HepG2 (cell line): ENCODE measurements around the gene PDIA5. TPM values are rescaled to one million over a fixed set of nuclear protein-coding genes. Genes with fewer than 3 reads are reported as not detected.

ENCODE experiments used
- ATF1 ChIP-seq: IDR thresholded peaks from 2 replicates; pipeline ENCODE4 v1.6.1; 2016; ENCODE audit warnings: mild to moderate bottlenecking, control low read depth
- ONECUT2 ChIP-seq: sonication (generic); formaldehyde crosslinking; IDR thresholded peaks from 2 replicates; pipeline ENCODE4 v1.4.0; 2020; ENCODE audit warnings: missing genetic modification reagents
- RAD21 ChIP-seq: fragments of 450-650 bp; formaldehyde crosslinking; IDR thresholded peaks from 2 replicates; pipeline ENCODE4 v1.5.0; 2020; ENCODE audit warnings: mild to moderate bottlenecking
- ZNF567 ChIP-seq: sonication (generic); formaldehyde crosslinking; IDR thresholded peaks from 2 replicates; pipeline ENCODE4 v1.8.1; 2023; ENCODE audit warnings: mild to moderate bottlenecking, missing genetic modification reagents, borderline replicate concordance
- ZNF773 ChIP-seq: sonication (generic); formaldehyde crosslinking; IDR thresholded peaks from 2 replicates; pipeline ENCODE4 v1.4.0; 2020; ENCODE audit warnings: missing genetic modification reagents, borderline replicate concordance
- ZNF790 ChIP-seq: sonication (generic); formaldehyde crosslinking; IDR thresholded peaks from 2 replicates; pipeline ENCODE4 v1.8.0; 2022; ENCODE audit warnings: missing genetic modification reagents, mild to moderate bottlenecking, borderline replicate concordance
- ZSCAN12 ChIP-seq: sonication (generic); formaldehyde crosslinking; IDR thresholded peaks from 2 replicates; pipeline ENCODE4 v1.9.0; 2021; ENCODE audit warnings: mild to moderate bottlenecking, missing genetic modification reagents
- polyA plus RNA-seq, 8 experiments: library from polyadenylated mRNA; depleted of rRNA in 3 of 8; stranded (reverse) in 7 of 8; unstranded in 1 of 8; fragments of >200 nt; fragmentation: Illumina TruSeq in 4 of 8; extraction: Trizol in 4 of 8; gene quantifications; 2 replicates each; pipeline versions ENCODE4 v1.2.1 to v1.2.3, GENCODE V29; 2011 to 2016; ENCODE audit warnings: low read depth in 4 of 8, missing spikeins in 1 of 8, mixed read lengths in 1 of 8; ENCODE audit not compliant: insufficient read depth in 1 of 8
- total RNA-seq, 5 experiments: library from RNA; depleted of rRNA; stranded (reverse); fragments of >200 nt; fragmentation: Illumina TruSeq; extraction: Trizol; gene quantifications; 2 replicates each; pipeline ENCODE4 v1.2.3, GENCODE V29; 2016; ENCODE audit warnings: low read depth in 1 of 5
- TF ChIP-seq, protein P1 (sequence below): sonication (generic); formaldehyde crosslinking; IDR thresholded peaks from 2 replicates; pipeline ENCODE4 v1.4.0; 2020; ENCODE audit warnings: mild to moderate bottlenecking, missing genetic modification reagents
- TF ChIP-seq, protein P2 (sequence below): sonication (generic); formaldehyde crosslinking; IDR thresholded peaks from 2 replicates; pipeline ENCODE4 v1.9.0; 2021; ENCODE audit warnings: missing genetic modification reagents, borderline replicate concordance
- TF ChIP-seq, protein P3 (sequence below): sonication (generic); formaldehyde crosslinking; IDR thresholded peaks from 2 replicates; pipeline ENCODE4 v1.5.0; 2020; ENCODE audit warnings: mild to moderate bottlenecking, missing genetic modification reagents
- TF ChIP-seq, protein P4 (sequence below): sonication (generic); formaldehyde crosslinking; IDR thresholded peaks from 2 replicates; pipeline ENCODE4 v1.4.0; 2020; ENCODE audit warnings: low read depth, mild to moderate bottlenecking, missing genetic modification reagents

PDIA5 gene
- total and polyA plus RNA-seq, 2 of the 13 experiments (the other 11 are each of a cell fraction or from before 2014, with no cell fraction given), result 51.3 to 74.3 TPM

DNA sequence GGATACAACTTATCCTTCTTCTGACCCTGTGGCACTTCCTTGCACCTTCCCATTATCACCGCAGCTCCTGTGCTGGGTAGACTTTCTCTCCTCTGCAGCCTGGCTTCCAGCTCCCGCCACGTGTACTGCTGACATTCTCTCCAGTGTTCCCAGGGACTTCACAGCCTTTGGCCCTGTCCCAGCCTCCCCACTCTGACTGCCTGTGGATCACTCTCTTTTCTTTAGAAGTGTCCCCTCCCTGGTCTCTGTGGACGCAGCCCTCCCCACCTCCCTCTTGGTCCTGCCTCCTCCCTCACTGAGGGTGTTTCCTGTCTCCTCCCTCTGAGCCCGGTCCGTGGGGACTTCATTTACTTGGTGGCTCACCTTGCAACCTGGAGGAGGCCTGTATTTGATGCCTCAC lies 17.4 kb downstream of the PDIA5 start (continued):
- TF ChIP-seq, protein P1, sequence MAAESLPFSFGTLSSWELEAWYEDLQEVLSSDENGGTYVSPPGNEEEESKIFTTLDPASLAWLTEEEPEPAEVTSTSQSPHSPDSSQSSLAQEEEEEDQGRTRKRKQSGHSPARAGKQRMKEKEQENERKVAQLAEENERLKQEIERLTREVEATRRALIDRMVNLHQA (CRISPR knock-in tag), result no peak
- TF ChIP-seq, protein P2, sequence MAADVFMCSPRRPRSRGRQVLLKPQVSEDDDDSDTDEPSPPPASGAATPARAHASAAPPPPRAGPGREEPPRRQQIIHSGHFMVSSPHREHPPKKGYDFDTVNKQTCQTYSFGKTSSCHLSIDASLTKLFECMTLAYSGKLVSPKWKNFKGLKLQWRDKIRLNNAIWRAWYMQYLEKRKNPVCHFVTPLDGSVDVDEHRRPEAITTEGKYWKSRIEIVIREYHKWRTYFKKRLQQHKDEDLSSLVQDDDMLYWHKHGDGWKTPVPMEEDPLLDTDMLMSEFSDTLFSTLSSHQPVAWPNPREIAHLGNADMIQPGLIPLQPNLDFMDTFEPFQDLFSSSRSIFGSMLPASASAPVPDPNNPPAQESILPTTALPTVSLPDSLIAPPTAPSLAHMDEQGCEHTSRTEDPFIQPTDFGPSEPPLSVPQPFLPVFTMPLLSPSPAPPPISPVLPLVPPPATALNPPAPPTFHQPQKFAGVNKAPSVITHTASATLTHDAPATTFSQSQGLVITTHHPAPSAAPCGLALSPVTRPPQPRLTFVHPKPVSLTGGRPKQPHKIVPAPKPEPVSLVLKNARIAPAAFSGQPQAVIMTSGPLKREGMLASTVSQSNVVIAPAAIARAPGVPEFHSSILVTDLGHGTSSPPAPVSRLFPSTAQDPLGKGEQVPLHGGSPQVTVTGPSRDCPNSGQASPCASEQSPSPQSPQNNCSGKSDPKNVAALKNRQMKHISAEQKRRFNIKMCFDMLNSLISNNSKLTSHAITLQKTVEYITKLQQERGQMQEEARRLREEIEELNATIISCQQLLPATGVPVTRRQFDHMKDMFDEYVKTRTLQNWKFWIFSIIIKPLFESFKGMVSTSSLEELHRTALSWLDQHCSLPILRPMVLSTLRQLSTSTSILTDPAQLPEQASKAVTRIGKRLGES, result no peak
- TF ChIP-seq ZNF790 (CRISPR knock-in tag), result 0 out of 2 replicates have a peak, but pooled peaks have one; percentile 3
- no peak for TF ChIP-seq ONECUT2 (CRISPR knock-in tag)
- TF ChIP-seq, protein P3, sequence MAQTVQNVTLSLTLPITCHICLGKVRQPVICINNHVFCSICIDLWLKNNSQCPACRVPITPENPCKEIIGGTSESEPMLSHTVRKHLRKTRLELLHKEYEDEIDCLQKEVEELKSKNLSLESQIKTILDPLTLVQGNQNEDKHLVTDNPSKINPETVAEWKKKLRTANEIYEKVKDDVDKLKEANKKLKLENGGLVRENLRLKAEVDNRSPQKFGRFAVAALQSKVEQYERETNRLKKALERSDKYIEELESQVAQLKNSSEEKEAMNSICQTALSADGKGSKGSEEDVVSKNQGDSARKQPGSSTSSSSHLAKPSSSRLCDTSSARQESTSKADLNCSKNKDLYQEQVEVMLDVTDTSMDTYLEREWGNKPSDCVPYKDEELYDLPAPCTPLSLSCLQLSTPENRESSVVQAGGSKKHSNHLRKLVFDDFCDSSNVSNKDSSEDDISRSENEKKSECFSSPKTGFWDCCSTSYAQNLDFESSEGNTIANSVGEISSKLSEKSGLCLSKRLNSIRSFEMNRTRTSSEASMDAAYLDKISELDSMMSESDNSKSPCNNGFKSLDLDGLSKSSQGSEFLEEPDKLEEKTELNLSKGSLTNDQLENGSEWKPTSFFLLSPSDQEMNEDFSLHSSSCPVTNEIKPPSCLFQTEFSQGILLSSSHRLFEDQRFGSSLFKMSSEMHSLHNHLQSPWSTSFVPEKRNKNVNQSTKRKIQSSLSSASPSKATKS (CRISPR knock-in tag), result no peak
- TF ChIP-seq ZNF567 (CRISPR knock-in tag), result no peak
- no peak for TF ChIP-seq RAD21 (CRISPR knock-in tag)
- TF ChIP-seq ATF1 (CRISPR knock-in tag), result no peak
- TF ChIP-seq, protein P4, sequence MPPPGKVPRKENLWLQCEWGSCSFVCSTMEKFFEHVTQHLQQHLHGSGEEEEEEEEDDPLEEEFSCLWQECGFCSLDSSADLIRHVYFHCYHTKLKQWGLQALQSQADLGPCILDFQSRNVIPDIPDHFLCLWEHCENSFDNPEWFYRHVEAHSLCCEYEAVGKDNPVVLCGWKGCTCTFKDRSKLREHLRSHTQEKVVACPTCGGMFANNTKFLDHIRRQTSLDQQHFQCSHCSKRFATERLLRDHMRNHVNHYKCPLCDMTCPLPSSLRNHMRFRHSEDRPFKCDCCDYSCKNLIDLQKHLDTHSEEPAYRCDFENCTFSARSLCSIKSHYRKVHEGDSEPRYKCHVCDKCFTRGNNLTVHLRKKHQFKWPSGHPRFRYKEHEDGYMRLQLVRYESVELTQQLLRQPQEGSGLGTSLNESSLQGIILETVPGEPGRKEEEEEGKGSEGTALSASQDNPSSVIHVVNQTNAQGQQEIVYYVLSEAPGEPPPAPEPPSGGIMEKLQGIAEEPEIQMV (CRISPR knock-in tag), result no peak
- no peak for TF ChIP-seq ZSCAN12
- no peak for TF ChIP-seq ZNF773 (CRISPR knock-in tag)
